ENCODE results near the gene ACRBP.

Gene ACRBP

GRCh38 chr12:6620885-6621274, 26.4 kb downstream of the ACRBP start:
- DNase-seq (ENCODE audit: low read depth) = no peak
- TF ChIP-seq CTCF (IDR thresholded peaks at IDR 0.05; ENCODE audit: control insufficient read depth, insufficient read depth, low read depth, low read length, missing control alignments) = no peak
- no peak overlapping the region for H3K4me3 ChIP-seq (ENCODE audit: control insufficient read depth, low read depth, low read length)

- no peak for DNase-seq (ENCODE audit: low read depth)
- TF ChIP-seq CTCF (IDR thresholded peaks at IDR 0.05; ENCODE audit: control insufficient read depth, insufficient read depth, low read depth, low read length, missing control alignments) = peak; percentile 43
- no peak overlapping the region for H3K4me3 ChIP-seq (ENCODE audit: control insufficient read depth, low read depth, low read length)
These were observed 26.9 kb downstream of the ACRBP start for GRCh38 chr12:6620137-6620884.

- no peak for DNase-seq (ENCODE audit: low read depth)
- no peak overlapping the region for H3K4me3 ChIP-seq (ENCODE audit: control insufficient read depth, low read depth, low read length)
- TF ChIP-seq CTCF (IDR thresholded peaks at IDR 0.05; ENCODE audit: control insufficient read depth, insufficient read depth, low read depth, low read length, missing control alignments) = no peak
These were observed 28.6 kb downstream of the ACRBP start for GRCh38 chr12:6618483-6619225.

GRCh38 chr12:6615802-6616201, 31.4 kb downstream of the ACRBP start:
- TF ChIP-seq CTCF (IDR thresholded peaks at IDR 0.05; ENCODE audit: control insufficient read depth, insufficient read depth, low read depth, low read length, missing control alignments) = no peak
- H3K4me3 ChIP-seq (ENCODE audit: control insufficient read depth, low read depth, low read length) = no peak overlapping the region
- no peak for DNase-seq (ENCODE audit: low read depth)

DNA sequence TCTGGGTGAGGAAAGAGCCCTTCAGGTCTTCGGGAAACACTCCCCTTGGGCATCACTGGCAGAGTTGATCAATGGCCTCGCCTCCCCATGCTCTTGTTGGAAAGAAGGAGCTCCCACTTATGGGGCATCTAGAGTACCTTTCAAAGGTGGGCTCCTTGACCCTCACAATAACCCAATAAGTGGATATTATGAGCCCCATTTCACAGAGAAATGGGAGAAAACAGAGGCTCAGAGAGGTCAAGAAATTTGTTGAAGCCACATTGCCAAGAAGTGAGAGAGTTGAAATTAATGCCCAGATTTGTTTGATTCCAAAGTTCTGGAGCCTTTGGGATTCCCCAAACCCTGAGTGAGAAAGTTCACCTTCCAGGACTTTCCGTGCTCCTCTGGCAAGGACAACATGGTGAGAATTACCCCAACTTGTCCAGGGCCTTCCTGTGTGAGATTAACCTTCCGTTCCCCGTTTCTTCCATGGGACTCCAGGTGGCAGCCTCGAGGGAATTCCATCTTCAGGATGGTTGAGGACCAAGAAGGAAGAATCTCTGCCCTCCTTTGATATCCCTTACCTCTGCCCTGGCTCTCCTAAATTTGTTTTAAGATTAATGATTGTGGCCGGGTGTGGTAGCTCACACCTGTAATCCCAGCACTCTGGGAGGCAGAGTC, 32.6 kb downstream of the ACRBP start:
- DNase-seq (ENCODE audit: low read depth) = no peak
- no peak overlapping the region for H3K4me3 ChIP-seq (ENCODE audit: control insufficient read depth, low read depth, low read length)
- TF ChIP-seq CTCF (IDR thresholded peaks at IDR 0.05; ENCODE audit: control insufficient read depth, insufficient read depth, low read depth, low read length, missing control alignments) = no peak

DNA sequence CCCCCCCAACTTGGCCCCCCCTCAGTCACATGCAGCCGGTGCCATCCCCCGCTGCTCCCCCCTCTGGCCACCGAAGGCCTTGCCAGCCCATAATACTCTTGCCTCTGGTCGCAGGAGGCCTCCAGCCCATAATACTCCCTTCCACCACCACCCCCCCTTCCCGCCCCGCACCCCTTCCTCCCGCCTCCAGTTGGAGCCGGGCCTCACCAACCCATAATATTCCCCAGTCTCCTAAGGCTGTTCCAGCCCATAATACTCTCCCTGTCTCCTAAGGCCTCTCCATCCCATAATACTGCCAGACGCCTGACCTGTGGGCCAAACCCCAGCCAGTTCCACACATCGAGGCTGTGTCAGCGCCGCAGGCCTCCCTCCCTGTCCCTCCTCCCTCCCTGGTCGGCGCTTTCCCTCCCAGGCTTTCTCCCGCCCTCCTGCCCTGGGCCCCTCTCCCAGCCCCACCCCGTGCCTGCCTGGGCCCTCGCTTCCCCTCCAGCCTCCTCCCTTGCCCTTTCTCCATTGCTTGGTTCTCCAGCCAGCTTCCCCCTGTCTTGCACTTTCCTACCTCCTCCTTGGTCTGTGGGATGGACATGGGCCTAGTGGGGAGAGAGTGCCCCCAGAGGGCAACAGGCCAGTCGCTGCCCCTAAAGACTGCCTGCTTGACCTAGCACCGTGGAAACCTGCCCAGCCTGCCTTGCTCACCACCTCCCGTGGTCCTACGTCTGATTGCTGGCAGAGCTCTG, 33.3 kb downstream of the ACRBP start:
- peak; percentile 16 for TF ChIP-seq CTCF (IDR thresholded peaks at IDR 0.05; ENCODE audit: control insufficient read depth, insufficient read depth, low read depth, low read length, missing control alignments)

More for the DNA sequence above, 33.3 kb downstream of the ACRBP start:
- DNase-seq (ENCODE audit: low read depth) = peak; percentile 94
- no peak overlapping the region for H3K4me3 ChIP-seq (ENCODE audit: control insufficient read depth, low read depth, low read length)
